ENCODE results near the gene FAM216B.

The FAM216B gene

GRCh38 chr13:42788601-42789000 lies 7.2 kb downstream of the FAM216B start:
- DNase-seq, result no peak

DNA sequence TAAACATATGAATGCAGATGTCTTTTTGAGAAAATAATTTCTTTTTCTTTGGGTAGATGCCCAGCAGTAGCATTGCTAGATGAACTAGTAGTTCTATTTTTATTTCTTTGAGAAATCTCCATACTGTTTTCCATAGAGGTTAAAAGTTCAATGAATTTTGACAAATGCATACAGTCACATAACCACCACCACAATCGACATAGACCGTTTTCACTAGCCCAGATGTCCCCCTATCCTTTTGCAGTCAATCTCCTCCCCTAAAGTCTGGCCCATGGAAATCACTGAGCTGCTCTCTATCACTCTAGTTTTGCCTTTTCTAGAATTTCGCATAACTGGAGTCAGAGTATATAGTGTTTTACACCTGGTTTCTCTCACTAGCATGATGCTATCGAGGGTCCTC lies 10.8 kb downstream of the FAM216B start:
- no peak for DNase-seq

GRCh38 chr13:42794577-42795275 lies 13.3 kb downstream of the FAM216B start:
- no peak for DNase-seq

DNA sequence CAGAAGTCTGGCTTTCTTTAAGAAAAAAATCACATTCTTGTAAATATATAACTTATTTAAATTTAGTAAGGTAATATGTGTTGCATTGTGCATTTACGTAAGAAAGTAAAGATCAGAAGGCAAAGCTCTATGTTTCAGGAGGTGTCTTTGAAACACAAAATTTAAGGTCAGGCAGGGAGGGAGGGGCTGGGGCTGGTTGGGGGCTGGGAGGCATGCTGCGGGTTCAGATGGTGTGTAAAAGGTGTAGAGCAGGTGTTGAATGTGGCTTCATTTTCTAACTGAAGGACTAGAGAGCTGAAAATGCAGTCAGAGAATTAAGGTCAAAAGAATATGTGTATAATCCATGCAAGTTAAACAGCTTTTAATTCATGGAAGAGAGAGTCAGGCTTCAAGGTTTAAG lies 14.3 kb downstream of the FAM216B start:
- no peak for DNase-seq

DNA sequence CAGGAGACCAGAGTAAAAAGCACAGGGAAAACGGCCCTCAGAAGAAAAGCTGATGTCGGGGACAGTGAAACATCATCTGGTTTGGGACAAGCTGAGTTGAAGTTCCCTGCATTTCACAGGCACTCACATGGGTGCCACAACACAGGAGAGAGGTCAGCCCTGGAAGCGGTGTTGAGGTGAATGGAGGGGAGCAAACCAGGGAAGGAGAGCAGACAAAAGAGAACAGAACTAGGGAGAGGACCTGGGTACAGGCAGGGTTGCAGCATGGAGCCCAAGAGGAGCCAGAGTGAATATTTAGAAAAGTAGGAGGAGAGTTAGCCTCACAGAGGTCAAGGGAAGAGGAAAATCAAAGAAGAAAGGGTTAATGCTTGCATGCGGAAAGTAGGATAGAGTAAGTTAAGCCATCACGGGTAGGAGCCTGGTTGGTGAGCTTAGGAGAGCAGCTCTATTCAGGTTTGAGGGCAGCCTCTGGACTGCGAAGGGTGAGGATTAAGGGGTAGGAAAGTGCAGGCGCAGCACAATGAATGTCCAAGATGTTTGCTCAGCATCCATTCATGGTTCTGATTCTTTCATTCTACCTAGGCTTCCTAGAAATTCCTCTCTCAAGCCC lies 15.5 kb downstream of the FAM216B start:
- no peak for DNase-seq

GRCh38 chr13:42798118-42798517 lies 16.7 kb downstream of the FAM216B start:
- DNase-seq, result no peak

GRCh38 chr13:42800109-42800643 lies 18.8 kb downstream of the FAM216B start:
- DNase-seq, result no peak

GRCh38 chr13:42803563-42804204 lies 22.3 kb downstream of the FAM216B start:
- DNase-seq, result peak; percentile 16

DNA sequence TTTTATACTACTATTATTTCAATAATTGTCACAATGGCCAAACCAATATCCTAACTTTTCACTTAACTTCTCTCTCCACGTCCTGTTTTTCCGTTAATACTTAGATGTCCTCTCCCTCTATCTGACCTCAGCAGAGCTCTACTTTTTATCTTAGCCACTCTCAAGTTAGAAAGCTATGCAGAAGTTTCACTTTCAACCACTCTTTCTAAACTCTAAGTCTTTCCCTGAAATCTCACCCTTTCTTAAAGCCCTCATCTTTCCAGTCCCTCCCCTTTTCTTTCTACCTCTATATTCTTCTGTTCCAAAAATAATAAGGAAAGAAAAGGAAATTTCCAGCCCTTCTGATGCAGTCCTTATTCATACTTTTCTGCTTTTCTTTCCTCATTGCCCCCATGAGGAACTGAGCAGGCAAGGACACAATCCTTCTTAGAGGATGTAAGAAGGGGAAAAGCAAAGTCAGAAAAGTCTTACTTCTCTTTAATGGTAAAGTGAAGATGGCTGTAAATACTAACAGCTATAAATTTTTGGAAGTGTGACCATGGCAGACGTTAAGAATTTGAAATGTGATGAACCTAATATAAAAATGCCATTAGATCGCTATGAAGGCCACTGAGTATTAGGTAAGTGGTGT lies 23.0 kb downstream of the FAM216B start:
- peak; percentile 18 for DNase-seq

DNA sequence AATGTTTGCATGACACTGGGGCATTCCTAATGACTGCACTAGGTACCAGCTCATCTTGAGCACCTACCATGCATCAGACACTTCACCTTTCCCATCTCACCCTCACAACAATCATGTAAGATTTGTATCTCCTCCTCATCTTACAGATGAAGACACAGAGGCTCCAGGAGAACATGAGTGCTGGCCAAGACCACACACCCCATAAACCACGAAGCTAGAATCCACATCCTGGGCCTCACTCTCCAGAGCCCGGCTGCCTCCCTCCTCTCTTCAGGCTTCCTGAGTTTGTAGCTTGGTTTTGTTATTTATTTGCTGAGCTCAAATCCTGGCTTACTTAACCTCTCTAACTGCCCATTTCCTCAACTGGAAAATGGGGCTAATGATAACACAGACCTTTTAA lies 25.9 kb downstream of the FAM216B start:
- DNase-seq, result no peak

- DNase-seq, result no peak
These were observed 26.5 kb downstream of the FAM216B start for GRCh38 chr13:42807866-42808265.

GRCh38 chr13:42808341-42808940 lies 27.1 kb downstream of the FAM216B start:
- DNase-seq, result no peak

- no peak for DNase-seq
These were observed 30.9 kb downstream of the FAM216B start for GRCh38 chr13:42812316-42812715.

- DNase-seq, result no peak
These were observed 33.5 kb downstream of the FAM216B start for GRCh38 chr13:42814868-42815267.

GRCh38 chr13:42815681-42816080 lies 34.3 kb downstream of the FAM216B start:
- DNase-seq, result no peak

DNA sequence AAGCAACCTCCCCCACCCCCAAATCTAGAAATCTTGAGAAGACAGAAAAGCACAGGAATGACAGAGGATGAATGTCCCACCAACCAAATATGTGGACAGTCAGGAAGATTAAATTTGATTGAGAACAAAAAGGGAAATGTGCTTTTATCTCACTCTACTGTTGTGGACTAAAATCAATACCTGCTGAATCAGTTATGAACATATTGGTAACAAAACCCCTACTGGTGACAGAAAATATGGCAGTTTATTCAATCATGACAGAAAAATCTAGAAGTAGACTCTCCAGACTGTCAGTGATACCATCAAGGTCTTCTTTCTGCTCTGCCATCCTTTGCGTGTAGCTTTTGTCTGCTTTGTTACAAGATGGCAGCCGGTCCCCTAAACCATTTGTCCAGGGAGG lies 35.2 kb downstream of the FAM216B start:
- DNase-seq, result no peak

DNA sequence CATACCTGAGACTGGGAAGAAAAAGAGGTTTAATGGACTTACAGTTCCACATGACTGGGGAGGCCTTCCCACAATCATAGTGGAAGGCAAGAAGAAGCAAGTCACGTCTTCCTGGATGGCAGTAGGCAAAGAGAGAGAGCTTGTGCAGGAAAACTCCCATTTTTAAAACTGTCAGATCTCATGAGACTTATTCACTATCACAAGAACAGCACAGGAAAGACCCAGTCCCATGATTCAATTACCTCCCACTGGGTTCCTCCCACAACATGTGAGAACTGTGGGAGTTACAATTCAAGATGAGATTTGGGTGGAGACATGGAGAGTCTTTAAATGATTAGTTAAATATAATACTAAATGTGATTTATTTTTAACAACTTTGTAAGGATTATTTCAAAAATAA lies 38.3 kb downstream of the FAM216B start:
- DNase-seq, result peak; percentile 31

GRCh38 chr13:42820451-42820850 lies 39.1 kb downstream of the FAM216B start:
- DNase-seq, result no peak

GRCh38 chr13:42821437-42821836 lies 40.1 kb downstream of the FAM216B start:
- no peak for DNase-seq

DNA sequence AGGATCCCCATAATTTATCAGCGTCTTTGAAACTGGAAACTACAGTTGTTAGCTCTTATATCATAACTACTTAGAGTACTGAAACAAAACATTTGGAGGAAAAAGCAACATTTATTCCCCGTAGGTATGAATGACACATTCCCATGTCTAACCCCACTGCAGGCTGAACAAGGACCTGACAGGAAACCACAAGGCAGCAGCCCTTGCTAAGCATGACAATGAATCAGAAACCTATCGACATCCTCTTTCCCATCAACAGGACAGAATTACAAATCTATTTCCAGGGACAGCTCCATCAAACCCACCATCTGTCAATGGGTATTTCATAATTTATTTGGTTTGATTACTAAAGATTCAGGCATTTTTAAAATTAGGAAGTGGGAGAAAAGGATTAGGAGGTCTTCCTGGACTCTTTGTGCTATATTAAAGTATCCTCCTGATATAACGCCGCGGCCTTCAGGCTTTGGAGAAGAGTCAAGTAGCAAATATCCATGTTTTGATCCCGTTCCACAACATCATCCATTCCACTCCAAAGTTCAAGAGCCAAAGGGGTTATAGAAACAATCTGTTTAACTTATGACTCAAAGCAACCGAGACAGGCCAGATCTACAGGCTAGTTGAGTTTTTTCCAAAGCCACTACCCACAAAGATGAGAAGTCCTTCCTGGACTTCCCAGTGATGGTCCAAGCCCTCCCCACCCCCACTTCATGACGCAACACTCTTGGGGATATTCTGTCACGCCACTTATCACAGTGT lies 51.1 kb downstream of the FAM216B start:
- DNase-seq, result peak; percentile 74

DNA sequence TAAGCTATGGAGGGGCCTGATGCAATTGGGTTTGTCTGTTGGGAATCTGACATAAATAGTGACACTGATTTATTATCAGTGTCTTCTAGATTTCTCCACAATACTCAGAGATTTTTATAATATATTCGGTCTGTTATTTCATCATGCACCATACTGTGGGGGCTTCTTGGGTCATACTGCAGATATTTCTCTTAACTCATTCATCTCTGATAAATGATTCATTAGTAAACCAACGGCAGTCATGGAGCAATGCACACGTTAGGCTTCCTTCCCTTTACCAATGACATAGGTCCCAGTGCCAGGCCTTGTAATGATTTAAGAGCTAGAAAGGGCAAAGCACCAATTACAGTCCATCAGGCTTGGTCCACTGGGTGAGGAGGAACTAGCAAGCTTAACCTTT lies 53.6 kb downstream of the FAM216B start:
- no peak for DNase-seq

DNA sequence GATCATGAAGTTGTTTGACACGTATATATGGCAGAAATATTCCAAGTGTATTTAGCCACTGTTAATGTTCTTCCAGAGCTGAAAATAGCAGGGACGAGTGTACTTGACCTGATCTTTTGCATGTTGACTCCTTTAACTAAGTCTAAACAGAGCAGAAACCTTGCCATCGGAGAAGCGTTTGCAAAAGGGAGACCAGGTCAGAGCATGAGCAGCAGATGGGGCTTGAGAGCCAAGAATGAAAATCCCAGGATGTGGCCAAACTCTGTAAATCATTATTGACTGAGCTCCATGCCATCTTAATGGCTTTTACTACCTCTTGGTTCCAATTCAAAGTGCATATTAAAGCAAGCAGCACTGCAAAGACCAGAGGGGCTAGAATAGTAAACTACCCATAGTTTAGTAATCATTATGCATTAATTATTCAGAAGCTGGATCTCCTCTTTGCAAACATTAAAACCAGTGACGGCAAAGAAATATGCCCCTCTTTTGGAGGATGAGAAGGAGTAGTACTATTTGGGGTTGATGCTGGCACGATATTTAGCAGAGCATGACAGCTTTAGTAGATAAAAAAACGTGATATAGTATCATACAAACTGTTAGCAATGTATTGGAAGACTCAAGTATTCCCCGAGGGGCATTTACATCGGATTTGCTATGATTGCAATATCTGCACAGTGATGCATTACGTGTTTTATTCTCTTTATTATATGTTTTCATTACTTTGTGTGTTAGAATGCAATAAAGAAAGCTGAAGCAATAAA lies 55.7 kb downstream of the FAM216B start:
- DNase-seq, result no peak

Measured in inflammatory macrophage treated with lipopolysaccharide for 4 hours (primary cell).